Astrocyte of the cerebellum (primary cell): ENCODE measurements around the gene P4HA1.

Experiments
- DNase-seq: peaks from one replicate; pipeline ENCODE4 v3.0.0-alpha.2; 2011; ENCODE audit warnings: low read depth
- H3K4me3 ChIP-seq: 2 replicates; pipeline ENCODE4 v1.5.1; 2011; ENCODE audit warnings: mild to moderate bottlenecking, low read depth, low read length, moderate library complexity
- in situ Hi-C: cut with HindIII; loops from 2 replicates; pipeline ENCODE4 v1.10.0; 2017; ENCODE audit warnings: low sequenced_read_pairs
- TF ChIP-seq, protein P1 (sequence below): IDR thresholded peaks from 2 replicates; pipeline ENCODE4 v1.5.1; 2012; ENCODE audit warnings: low read length, low read depth, moderate library complexity, mild to moderate bottlenecking; ENCODE audit errors: missing control alignments

The P4HA1 gene

DNA sequence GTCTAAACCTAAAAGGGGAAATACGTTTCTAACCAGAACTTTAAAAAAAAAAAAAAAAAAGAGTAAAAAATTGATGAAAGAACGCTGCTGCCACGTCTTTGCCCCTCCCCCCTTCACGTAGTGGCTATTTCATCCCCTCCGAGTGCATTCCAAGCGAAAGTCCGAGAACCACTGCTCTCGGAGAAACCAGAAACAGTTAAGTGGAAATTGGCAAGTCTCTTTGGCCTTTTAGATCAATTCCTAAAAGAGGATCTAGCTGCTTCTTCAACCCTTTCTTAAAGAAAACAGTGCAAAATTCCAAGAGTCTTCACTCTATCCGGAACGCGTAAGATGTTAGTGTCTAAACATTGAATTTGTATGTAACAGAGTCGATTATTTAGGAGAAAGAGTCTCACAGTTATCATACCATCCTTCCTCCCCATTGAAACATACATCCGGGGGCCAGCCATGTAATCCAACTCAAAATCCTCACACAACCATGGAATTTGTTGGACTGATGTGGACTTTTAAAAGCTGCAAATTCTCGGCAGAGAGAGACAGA, 1.1 kb downstream of the P4HA1 start:
- TF ChIP-seq, protein P1, sequence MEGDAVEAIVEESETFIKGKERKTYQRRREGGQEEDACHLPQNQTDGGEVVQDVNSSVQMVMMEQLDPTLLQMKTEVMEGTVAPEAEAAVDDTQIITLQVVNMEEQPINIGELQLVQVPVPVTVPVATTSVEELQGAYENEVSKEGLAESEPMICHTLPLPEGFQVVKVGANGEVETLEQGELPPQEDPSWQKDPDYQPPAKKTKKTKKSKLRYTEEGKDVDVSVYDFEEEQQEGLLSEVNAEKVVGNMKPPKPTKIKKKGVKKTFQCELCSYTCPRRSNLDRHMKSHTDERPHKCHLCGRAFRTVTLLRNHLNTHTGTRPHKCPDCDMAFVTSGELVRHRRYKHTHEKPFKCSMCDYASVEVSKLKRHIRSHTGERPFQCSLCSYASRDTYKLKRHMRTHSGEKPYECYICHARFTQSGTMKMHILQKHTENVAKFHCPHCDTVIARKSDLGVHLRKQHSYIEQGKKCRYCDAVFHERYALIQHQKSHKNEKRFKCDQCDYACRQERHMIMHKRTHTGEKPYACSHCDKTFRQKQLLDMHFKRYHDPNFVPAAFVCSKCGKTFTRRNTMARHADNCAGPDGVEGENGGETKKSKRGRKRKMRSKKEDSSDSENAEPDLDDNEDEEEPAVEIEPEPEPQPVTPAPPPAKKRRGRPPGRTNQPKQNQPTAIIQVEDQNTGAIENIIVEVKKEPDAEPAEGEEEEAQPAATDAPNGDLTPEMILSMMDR, result no peak
- in situ Hi-C loops, result no loop called here
- DNase-seq, result peak; percentile 64
- H3K4me3 ChIP-seq, result peak overlapping the region; percentile 97

DNA sequence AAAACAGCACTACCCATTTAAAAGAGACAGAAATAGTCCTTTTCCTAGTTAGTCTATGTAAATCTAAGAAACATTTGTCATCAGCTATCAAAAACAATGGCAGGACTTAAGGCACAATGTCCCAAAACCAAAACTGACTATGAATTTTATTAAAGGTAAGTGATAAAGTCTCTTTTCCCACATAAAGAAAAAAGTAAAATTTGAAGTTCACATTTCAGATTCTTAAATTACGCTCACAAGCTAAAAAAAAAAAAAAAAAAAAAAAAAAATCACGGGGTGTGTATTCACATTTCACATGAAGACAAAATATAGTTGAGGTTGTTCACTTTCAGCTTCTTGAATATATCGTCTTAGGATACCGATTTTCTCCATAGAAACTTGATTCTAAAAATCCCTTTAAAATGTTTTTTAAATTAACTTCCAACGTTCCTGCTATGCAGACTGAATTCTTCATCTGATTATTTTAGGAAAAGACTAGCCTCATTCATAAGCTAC, 1.6 kb downstream of the P4HA1 start:
- in situ Hi-C loops, result no loop called here
- TF ChIP-seq, protein P1, result no peak
- DNase-seq, result no peak
- H3K4me3 ChIP-seq, result peak overlapping the region; percentile 97

DNA sequence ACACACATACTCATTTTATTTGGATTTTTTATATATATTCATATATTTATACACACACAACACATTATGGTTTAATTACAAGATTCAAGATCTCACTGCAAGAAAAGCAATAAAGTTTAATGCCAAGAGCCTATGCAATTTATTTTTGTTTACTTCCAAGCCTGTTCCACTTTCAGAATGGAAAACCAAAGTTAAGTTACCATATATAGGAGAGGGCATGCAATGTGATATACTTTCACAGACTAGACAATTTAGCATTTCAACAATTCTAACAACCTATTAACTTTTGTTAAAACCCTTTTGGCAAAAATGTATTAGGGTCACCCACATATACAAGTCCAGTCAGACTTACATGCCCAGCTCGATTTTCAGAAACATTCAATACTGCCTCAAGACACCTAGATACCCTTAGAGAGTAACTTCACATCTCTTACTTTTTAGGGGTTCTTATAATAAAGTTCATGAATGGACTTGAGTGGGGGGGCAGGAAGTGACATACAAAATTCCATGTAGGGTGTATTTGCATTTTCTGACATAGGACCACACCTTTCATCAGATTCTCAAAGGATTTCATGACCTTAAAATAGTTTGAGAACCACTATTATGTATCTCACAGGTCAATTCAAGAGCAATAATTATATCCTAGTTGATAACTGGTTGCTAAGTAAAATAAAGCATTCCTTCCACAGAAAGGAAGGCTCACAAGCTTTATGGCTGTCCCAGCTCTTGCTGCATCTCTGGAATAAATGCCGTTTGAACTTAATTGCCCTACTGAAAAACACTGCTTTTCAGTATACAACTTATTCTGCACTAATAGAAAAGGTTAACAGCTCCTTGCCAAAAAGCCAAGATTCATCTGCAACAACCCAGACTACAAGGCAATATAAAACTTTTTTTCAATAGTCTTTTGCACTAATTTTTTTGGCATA, 2.5 kb downstream of the P4HA1 start:
- peak overlapping the region; percentile 97 for H3K4me3 ChIP-seq
- DNase-seq, result no peak
- TF ChIP-seq, protein P1, result no peak
- in situ Hi-C loops, result no loop called here

DNA sequence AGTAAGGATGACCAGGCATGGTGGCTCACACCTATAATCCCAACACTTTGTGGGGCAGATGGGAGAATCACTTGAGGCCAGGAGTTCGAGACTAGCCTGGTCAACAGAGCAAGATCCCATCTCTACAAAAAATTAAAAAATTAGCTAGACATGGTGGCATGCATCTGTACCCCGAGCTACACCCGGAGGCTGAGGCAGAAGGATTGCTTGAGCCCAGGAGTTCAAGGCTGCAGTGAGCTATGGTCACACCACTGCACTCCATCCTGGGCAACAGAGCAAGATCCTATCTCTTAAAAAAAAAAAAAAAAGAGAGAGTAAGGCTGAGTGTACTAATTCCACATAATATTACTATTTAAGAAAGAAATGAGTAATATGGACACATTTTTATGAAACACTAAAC, 3.8 kb downstream of the P4HA1 start:
- no peak overlapping the region for H3K4me3 ChIP-seq
- DNase-seq, result no peak
- TF ChIP-seq, protein P1, result no peak
- in situ Hi-C loops, result no loop called here

DNA sequence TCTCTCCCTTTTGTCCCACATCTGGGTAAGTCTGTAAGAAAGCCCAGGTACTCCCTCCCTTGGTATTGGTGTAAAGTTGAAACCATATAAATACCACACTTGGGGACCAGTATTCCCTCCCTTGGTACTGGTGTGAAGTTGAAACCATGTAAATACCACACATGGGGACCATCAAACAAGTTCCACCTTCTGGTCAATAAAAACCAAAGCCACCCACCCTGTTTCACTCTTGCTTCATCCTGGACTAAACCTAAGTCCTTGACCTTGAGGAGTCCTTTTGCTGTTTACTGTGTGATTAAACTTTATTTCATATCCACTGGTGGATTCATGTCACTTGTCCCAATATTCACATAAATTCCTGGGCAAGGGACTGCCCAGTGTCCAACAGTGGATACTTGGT, 8.4 kb downstream of the P4HA1 start:
- no peak overlapping the region for H3K4me3 ChIP-seq
- TF ChIP-seq, protein P1, result no peak
- in situ Hi-C loops, result no loop called here
- DNase-seq, result no peak

DNA sequence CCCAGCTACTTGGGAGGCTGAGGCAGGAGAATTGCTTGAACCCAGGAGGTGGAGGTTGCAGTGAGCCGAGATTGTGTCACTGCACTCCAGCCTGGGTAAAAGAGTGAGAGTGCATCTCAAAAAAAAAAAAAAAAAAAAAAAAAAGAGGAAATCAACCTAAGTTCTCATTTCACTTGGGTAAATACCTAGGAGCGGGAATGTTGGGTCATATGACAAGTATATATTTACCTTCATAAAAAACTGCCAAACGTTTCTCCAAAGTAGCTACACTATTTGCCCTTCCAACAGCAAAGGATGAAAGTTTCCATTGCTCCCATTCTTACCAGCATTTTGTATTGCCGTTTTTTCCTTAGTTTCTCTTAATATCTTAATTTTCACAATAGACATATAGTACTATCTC, 9.8 kb downstream of the P4HA1 start:
- no peak for DNase-seq
- in situ Hi-C loops, result no loop called here
- TF ChIP-seq, protein P1, result no peak
- H3K4me3 ChIP-seq, result no peak overlapping the region
